Activated naive CD4-positive, alpha-beta T cell treated with anti-CD3 and anti-CD28 coated beads, Interleukin-2, amount 50 U/mL, for 72 hours (primary cell): ENCODE results near the gene ZNF319. TPM values are rescaled to one million over a fixed set of nuclear protein-coding genes. Genes with fewer than 3 reads are reported as not detected.

Experiments used
- ATAC-seq, 2 donors: fragments of 150-1000 bp; cut with Tn5 transposase; 2 replicates each; pipeline ENCODE4 v1.10.0; 2021; ENCODE audit warnings: mild to moderate bottlenecking in 2 of 2, moderate library complexity in 2 of 2
- DNase-seq, 2 donors: peaks; one replicate each; pipeline ENCODE4 v3.0.0; 2021 to 2022; ENCODE audit warnings: low spot score in 2 of 2
- H3K27ac Mint-ChIP-seq, 2 donors: one replicate each; pipeline ENCODE4 v1.8.0; 2022; ENCODE audit warnings: mild to moderate bottlenecking in 2 of 2, mixed read lengths in 2 of 2
- H3K36me3 Mint-ChIP-seq, 2 donors: one replicate each; pipeline ENCODE4 v1.8.0; 2022; ENCODE audit warnings: mixed read lengths in 2 of 2
- H3K9me3 Mint-ChIP-seq, 2 donors: one replicate each; pipeline ENCODE4 v1.8.0; 2022; ENCODE audit warnings: mixed read lengths in 2 of 2
- total RNA-seq, 2 donors: library from RNA; stranded (reverse); gene quantifications; one replicate each; pipeline ENCODE4 v1.2.3, GENCODE V29; 2022

ZNF319 gene
- 1 to 10 TPM; 3.1 to 5.6 TPM for total RNA-seq

DNA sequence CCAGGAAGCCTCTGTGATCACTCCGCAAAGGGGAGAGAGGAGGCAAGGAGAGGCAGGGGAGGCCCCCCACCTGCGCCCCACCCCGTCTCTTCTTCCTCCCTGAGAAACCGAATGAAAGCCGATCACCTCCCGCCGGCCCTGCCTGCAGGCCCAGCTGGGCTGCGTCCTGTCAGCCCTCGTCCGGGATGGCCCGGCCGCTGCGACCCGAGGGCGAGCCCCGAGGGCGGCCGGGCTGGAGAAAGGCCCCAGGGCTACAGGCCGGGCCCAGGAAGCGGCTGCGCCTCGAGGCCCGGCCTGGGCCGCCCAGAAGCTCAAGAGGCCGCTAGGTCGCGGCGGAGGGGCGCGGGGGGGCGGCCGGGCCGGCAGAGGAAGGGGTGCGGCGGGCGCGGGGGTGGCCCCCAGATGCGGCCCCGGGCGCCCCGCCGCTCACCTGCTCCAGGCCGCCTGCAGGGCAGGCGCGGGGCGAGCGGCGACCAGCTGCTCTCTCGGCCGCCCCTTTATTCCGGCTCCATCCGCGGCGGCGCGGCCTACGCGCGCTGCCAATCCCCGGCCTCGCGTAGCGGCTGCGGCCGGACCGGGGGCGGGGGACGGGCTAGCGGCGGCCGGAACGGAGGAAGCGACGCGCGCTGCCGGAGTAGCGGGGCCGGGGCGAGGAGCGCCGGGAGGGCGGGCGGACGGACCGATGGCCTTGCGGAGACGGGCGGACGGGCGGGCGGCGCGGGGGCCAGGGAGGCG lies at the start of gene ZNF319:
TSS of gene ZNF319 (minus strand) at position 702 of the 735 bp plus-strand sequence. CDS start 2,407 bp downstream, outside the sequence.
- DNase-seq (peak in 1 of 2 donors; percentile 63), ATAC-seq (peak; percentile 16 to 24)
- H3K9me3 Mint-ChIP-seq, result no peaks in the 10 kb centered on the region
- H3K36me3 Mint-ChIP-seq, result no peaks in the 10 kb centered on the region
- peak within 1 kb of the TSS; percentile 84 to 95 for H3K27ac Mint-ChIP-seq

DNA sequence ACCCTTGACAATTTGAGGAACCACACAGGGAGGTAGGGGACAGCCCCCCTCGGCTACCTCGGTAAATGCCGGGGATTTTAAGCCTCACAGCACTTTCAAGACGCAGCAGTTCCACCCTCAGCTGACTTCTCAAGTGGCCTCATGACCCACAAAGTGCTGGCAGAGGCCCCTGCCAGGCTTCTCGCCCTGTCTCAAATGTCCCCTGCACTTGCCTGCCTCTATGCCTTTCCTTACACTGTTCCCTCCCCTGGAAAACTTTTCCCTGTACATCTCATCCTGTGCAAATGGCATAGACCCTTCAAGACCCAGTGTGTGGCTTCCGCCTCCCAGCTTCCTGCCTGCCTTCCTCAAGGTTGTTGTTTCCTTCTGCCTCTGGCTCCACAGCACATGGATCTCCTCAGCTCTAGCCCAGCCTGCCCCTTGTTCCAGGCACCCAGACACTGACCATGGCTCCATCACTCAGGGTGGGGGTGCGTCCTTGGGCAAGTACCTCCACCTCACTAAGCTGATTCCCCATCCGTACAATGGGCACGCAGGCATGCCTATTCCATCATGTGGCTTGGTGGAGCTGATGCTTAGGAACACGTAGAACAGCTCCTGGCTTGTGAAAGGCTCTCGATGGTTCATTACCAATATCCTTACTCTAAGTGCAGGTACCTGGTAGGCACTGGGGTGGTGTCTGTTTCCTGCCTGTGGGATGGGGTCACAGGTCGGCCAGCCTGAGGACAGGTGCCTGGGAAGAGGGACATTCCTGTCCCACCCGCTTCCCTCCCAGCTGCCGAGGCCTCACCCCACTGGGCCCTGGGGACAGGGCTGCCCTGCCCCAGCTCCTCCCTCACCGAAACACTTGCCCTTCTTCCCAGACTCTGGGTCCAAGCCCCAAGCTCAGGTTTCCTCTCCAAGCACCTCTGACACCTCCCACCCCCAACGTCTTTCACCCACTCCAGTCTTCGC lies 49.0 kb upstream of the ZNF319 start:
- DNase-seq (no peak), ATAC-seq (no peak)
- H3K9me3 Mint-ChIP-seq, result no peaks in the 10 kb centered on the region
- no peaks in the 10 kb centered on the region for H3K36me3 Mint-ChIP-seq
- no peak overlapping the region for H3K27ac Mint-ChIP-seq

DNA sequence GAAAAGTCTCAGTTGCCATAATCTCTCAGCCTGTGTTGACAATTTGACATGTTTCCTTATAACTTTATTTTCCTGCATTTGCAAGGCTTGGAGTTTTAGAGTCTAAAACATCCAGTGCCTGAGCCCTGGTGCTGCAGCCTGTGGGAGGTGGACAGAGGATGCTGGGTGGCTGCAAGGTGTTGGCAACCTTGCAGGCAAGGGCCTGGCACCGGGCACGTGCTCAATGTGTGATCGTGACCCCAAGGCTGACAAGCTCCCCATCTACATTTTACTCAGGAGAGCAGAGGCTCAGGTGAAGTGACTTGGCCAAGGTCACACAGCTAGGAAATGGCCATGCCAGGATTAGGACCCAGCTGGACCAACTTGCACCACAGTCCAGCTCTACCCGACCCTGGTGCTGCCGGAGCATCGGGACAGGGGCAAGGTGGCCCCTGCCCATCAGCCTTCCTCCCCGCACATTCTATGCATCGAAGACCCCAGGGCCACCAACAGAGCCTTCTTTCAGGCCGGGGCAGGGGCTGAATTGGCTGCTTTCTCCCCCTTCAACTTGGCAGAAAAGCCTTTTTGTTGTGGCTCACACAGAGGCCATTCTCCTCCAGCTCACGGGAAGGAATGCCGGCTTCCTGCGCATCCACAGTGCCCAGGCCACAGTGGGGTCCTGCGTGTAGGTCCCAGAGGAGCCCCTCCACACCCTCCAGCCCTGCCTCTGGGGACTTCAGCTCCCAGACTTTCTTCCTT lies 48.2 kb upstream of the ZNF319 start:
- no peaks in the 10 kb centered on the region for H3K9me3 Mint-ChIP-seq
- no peak for ATAC-seq
- no peak overlapping the region for H3K27ac Mint-ChIP-seq
- DNase-seq, result no peak
- H3K36me3 Mint-ChIP-seq, result no peaks in the 10 kb centered on the region

DNA sequence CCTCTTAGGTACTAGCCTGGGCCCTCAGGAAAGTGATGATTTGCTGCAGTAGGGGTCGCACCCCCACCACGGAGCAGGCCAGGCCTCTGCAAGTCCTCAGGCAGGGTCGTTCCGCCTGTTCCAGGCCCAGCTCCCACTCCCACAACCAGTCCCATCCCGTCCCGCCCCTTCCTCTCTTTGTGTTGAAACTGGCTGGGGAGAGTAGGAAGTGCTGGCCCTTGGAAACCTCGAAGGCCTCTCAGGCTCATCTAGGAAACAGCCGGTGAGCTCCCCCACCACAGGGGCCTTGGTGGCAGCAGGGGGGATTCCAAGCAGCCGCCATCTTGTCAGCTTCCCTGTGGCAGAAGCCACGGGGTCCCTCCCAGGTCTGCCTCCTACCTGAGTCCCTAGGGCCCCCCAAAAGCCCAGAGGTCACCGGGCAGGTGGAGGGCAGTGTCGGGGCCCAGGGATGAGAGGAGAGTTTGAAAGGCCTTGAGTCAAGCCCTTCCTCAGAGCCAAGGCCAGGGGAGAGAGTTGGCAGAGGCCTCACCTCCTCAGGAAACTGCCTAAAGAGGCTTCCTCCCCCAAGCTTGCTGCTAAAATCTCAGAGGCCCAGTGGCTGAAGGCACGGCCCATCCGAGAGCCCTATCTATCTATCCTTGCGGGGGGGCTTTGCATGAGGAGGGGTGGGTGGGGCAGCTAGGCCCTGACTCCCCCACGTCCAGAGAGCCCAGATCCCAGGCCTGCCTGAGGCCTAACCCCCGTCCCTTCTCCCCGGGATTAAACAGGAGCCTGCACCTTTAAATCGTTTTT lies 47.3 kb upstream of the ZNF319 start:
- H3K36me3 Mint-ChIP-seq, result no peaks in the 10 kb centered on the region
- peak overlapping the region in 1 of 2 donors; percentile 50 for H3K27ac Mint-ChIP-seq
- no peaks in the 10 kb centered on the region for H3K9me3 Mint-ChIP-seq
- ATAC-seq (no peak), DNase-seq (no peak)

DNA sequence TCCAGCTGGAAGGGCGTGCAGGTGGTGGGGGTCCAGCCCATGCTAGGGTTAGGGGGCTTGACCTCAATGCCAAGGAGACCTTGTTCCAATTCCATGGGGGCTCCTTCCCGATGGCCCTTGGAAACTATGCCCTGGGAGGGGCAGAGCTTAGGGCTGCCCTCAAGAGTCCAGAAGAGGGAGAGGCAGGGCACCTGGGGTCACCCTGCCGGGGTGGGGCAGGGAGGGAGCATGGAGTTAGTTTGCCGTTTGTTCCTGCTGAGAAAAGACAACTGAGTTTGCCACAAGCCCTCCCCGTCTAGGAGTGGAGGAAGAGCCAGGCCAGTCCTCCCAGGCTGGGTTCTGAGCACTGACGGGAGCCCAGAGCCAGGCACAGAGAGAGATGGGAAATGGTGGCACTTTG lies 46.5 kb upstream of the ZNF319 start:
- ATAC-seq, result no peak
- Mint-ChIP-seq H3K9me3 (no peaks in the 10 kb centered on the region), H3K36me3 (no peaks in the 10 kb centered on the region), H3K27ac (no peak overlapping the region)
- no peak for DNase-seq

DNA sequence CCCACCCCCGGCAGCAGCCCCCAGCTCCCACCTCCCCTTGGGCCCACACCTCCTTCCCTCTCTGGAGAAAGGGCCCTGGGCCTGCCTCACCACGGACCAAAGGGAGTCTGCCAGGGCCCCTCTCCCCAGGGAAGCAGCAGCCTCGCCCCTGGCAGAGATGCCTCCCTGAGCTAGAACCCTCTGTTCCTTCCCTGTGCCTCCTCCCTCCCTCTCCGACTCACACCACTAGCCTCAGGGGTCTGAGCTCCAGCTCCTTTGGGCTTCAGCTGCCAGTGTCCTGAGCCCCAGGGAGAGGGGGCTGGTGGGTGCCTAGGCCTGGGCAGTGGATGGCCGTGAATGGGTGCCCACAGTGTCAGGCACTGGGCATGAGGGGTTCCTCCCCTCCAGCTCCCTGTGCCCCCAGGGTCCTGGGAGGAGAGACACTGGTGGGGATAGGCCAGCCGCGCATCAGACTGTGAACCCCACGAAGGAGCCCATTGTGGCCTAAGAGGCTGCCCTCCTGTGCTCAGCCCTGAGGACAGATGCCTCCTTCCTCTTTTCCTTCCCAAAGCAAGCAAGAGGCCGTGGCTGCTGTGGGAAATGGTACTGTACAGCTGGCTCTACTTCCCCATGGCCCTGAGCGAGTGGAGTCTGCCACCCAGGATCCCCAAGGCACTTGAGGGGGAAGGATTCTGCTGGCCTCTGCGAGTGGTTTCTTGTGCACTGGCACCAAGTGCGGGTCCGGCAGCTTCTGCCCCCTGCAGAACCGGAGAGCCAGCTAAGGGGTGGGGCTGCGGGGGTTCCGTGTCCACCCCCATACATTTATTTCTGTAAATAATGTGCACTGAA lies 45.8 kb upstream of the ZNF319 start:
- H3K36me3 Mint-ChIP-seq, result no peaks in the 10 kb centered on the region
- H3K9me3 Mint-ChIP-seq, result no peaks in the 10 kb centered on the region
- H3K27ac Mint-ChIP-seq, result no peak overlapping the region
- ATAC-seq (no peak), DNase-seq (no peak)

DNA sequence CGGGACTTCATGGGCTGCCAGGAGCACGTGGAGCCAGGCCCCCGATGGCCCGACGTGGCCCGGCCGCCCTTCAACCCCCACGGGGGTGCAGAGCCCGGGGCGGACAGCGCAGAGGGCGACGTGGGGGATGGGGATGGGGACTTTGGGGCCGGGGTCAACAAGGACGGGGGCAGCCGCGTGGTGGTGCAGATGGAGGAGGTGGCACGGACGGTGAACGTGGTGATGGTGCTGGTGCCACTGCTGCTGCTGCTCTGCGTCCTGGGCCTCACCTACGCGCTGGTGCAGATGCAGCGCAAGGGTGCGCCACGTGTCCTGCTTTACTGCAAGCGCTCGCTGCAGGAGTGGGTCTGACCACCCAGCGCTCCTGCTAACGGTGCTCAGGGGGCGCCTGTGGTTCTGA lies 44.6 kb upstream of the ZNF319 start:
- Mint-ChIP-seq H3K27ac (no peak overlapping the region), H3K9me3 (no peaks in the 10 kb centered on the region), H3K36me3 (no peaks in the 10 kb centered on the region)
- no peak for DNase-seq
- ATAC-seq, result no peak

DNA sequence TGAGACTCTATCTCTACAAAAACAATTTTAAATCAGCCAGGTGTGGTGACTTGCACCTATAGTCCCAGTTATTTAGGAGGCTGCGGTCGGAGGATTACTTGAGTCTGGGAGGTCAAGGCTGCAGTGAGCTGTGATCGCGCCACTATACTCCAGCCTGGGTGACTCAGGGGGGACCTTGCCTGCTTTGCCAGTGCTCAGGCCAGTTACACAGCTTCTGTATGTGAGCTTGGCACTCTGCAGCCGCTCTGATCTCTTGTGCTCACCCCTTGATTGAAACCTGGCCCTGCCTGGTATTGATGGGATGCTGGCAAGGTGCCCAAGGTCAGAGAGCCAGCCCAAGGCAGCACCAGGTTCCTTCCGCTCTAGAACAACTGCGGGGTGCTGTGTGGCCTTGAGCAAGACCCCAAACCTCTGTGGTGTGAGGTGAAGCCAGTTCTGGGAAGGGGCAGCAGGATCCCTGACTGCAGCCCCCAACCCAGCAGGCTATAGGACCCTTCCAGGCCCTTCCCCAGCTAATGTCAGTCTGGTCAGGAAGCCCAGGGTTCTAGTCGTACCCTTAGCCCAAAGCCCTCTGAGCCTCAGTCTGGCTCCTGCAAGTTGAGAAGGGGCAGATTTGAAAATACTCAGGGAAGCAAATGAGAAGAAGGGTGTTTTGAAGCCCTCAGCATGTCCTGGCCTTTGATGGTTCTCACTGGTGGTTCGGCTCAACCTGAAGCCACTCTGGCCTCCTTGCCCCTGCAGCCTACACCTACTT lies 44.0 kb upstream of the ZNF319 start:
- no peaks in the 10 kb centered on the region for H3K9me3 Mint-ChIP-seq
- H3K36me3 Mint-ChIP-seq, result no peaks in the 10 kb centered on the region
- ATAC-seq (no peak), DNase-seq (no peak)
- H3K27ac Mint-ChIP-seq, result no peak overlapping the region

DNA sequence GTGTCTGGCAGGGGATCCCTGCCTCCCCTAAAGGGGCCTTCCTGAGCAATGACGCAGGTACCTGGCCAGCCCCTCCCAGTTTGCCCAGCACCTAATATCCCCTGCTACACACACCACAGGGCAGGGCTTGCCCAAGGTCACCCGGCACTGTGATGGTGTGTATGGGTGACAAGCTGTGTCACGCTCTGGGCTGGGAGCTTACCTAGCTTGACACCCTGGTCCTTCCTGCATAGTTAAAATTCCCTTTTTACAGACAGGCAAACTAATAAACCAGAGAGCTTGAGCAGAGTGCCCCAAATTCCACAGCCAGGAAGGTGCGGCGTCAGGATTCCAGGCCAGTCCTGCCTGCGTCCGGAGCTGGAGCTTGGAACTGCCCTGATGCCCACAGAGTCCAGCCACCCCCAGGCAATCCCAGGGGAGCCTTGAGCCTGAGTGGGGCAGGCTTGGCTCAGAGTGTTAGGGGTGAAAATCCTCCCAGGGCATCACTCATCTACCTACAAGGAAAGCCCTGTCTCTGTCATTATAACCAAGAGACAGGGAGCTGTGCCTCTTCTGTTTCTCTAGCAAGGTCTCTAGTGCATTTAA lies 43.2 kb upstream of the ZNF319 start:
- Mint-ChIP-seq H3K36me3 (no peaks in the 10 kb centered on the region), H3K27ac (peak overlapping the region in 1 of 2 donors; percentile 55), H3K9me3 (no peaks in the 10 kb centered on the region)
- DNase-seq, result no peak
- ATAC-seq, result no peak

DNA sequence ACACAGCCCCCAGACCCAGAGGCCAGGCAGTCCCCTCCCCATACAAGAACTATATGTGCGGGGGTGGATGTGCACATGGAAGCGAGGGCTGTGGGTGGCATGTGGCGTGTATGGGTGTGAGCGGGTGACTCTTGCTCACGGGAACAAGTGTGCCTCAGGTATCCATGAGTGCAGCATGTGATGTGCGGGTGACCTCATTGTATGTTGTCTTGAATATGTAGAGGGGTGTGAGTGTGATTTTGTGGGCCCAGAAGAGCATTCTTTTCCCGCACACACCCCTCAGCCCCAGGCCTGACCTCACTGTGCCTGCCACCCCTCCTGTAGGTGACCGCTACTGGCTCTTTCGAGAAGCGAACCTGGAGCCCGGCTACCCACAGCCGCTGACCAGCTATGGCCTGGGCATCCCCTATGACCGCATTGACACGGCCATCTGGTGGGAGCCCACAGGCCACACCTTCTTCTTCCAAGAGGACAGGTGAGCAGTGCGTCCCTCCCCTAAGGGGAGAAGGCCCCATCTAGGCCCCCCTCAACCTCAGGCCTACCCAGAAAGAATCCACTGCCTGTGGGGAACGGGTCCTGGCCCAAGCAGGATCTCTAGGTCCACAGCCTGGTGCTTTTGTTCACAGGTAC lies 42.5 kb upstream of the ZNF319 start:
- H3K27ac Mint-ChIP-seq, result no peak overlapping the region
- DNase-seq (no peak), ATAC-seq (no peak)
- no peaks in the 10 kb centered on the region for H3K9me3 Mint-ChIP-seq
- H3K36me3 Mint-ChIP-seq, result no peaks in the 10 kb centered on the region

DNA sequence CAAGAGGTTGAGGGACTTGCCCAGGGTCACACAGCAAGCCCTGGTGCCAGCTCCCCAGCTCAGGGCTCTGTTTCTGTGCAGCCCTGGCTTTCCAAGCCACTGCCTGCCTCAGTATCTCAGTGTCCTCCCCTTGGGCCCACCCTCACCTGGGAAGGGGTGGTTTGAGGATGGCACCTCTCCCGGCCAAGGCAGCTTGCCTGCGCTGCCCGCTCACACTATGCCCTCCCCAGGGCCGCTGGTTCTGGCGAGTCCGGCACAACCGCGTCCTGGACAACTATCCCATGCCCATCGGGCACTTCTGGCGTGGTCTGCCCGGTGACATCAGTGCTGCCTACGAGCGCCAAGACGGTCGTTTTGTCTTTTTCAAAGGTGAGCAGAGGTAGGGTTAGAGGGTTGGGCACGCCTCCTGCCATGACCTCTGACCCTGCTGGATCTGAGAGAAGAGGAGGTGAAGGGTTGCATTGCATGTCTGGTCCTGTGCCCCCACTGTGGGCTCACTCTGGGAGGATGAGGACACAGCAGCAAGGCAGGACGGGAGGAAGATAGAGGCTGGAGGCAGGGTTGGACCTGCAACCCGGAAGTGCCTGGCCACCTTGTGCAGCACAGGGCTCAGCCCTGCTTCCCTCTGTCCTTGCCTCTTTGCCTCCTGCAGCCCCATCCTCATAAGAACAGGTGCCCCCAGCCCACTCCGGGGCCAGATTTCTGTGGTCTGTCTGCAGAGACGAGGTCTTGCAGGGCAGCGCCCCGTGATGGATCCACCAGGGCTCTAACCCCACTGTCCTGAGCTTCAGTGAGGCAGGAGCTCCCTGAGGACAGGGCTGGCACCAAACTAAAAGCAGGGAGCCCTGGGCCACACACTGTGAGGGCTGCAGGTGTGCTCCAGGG lies 41.8 kb upstream of the ZNF319 start:
- no peak overlapping the region for H3K27ac Mint-ChIP-seq
- no peak for ATAC-seq
- DNase-seq, result no peak
- no peaks in the 10 kb centered on the region for H3K9me3 Mint-ChIP-seq
- no peaks in the 10 kb centered on the region for H3K36me3 Mint-ChIP-seq

DNA sequence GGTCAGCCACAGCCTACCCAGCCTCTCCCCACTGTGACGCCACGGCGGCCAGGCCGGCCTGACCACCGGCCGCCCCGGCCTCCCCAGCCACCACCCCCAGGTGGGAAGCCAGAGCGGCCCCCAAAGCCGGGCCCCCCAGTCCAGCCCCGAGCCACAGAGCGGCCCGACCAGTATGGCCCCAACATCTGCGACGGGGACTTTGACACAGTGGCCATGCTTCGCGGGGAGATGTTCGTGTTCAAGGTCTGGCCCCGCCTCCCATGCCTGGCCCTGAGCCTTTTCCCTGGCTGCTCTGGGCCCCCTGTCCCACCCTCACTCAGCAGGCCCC lies 41.1 kb upstream of the ZNF319 start:
- no peak for ATAC-seq
- no peak for DNase-seq
- Mint-ChIP-seq H3K27ac (no peak overlapping the region), H3K9me3 (no peaks in the 10 kb centered on the region), H3K36me3 (no peaks in the 10 kb centered on the region)

DNA sequence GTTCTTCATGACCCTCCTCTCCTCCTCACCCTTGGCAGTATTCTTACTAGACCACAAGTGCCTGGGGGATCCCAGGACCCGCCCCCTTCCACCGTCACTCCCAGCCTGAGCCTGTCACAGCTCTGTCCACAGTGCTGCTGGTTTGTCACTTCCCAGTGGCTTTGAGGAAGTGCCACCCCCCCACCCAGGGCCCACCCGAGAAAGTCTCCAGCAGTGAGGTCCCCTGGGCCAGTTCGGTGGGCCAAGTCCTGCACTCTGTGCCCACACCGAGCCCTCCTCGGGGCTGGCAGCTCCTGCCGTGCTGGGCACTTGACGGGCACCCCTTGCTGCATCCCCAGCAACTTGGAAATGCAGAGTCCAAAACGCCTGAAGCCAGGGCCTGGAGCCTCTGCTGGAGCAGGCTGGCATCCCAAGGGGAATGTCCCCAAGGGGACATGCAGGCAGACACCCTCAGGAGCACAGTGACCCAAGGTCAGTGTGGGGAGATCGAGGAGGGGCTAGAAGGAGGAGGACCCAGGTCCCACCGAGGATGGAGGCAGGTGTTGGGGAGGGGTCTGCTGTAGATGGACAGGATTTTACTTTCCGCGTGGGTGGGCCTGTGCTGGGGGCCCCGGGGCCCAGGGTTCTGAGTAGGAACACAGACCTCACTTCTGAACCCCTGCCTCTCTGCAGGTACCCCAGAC lies 40.6 kb upstream of the ZNF319 start:
- H3K27ac Mint-ChIP-seq, result no peak overlapping the region
- H3K9me3 Mint-ChIP-seq, result no peaks in the 10 kb centered on the region

More for the DNA sequence above, 40.6 kb upstream of the ZNF319 start:
- no peak for DNase-seq
- no peak for ATAC-seq
- H3K36me3 Mint-ChIP-seq, result no peaks in the 10 kb centered on the region
